Neural cell (in vitro differentiated cells): ENCODE data around the gene DNAH1. TPM values are rescaled to one million over a fixed set of nuclear protein-coding genes. Genes with fewer than 3 reads are reported as not detected.

ENCODE experiments used
- H2AFZ ChIP-seq: fragments of 200-600, 300-800 bp; sonication (generic), shearing (Covaris generic); 2 replicates; pipeline ENCODE4 v1.6.0; 2014; ENCODE audit warnings: low read depth, mild to moderate bottlenecking, antibody characterized with exemption, low read length, moderate library complexity
- H3F3A ChIP-seq: fragments of 200-600 bp; shearing (Covaris generic); 2 replicates; pipeline ENCODE4 v1.6.1; 2016; ENCODE audit warnings: mild to moderate bottlenecking, moderate library complexity, mixed read lengths, antibody characterized with exemption, low read length; ENCODE audit not compliant: insufficient read depth, poor library complexity, severe bottlenecking
- H3K27ac ChIP-seq: fragments of 200-600, 300-800 bp; sonication (generic), shearing (Covaris generic); 2 replicates; pipeline ENCODE4 v1.5.1; 2014; ENCODE audit warnings: mild to moderate bottlenecking, low read length, moderate library complexity
- H3K27me3 ChIP-seq: fragments of 300-800, 200-600 bp; sonication (generic), shearing (Covaris generic); 2 replicates; pipeline ENCODE4 v1.6.0; 2014; ENCODE audit warnings: mild to moderate bottlenecking, low read depth, low read length, moderate library complexity; ENCODE audit not compliant: insufficient read depth
- H3K36me3 ChIP-seq: fragments of 300-800, 200-600 bp; sonication (generic), shearing (Covaris generic); 2 replicates; pipeline ENCODE4 v1.5.1; 2014; ENCODE audit warnings: mild to moderate bottlenecking, antibody characterized with exemption, low read length, moderate library complexity; ENCODE audit not compliant: insufficient read depth
- H3K4me2 ChIP-seq: fragments of 300-800, 200-600 bp; sonication (generic), shearing (Covaris generic); 2 replicates; pipeline ENCODE4 v1.6.0; 2014; ENCODE audit warnings: mild to moderate bottlenecking, low read length
- H3K4me3 ChIP-seq: fragments of 300-800, 200-600 bp; sonication (generic), shearing (Covaris generic); 2 replicates; pipeline ENCODE4 v1.5.1; 2014; ENCODE audit warnings: mild to moderate bottlenecking, low read length, moderate library complexity
- H3K79me2 ChIP-seq: fragments of 200-600 bp; shearing (Covaris generic); replicated peaks from 2 replicates; pipeline ENCODE4 v1.6.0; 2014; ENCODE audit warnings: mild to moderate bottlenecking, low read length, moderate library complexity; ENCODE audit not compliant: insufficient read depth
- H3K9ac ChIP-seq: fragments of 300-800, 200-600 bp; sonication (generic), shearing (Covaris generic); 2 replicates; pipeline ENCODE4 v1.6.1; 2016; ENCODE audit warnings: mild to moderate bottlenecking, low read length, mixed read lengths
- H3K9me2 ChIP-seq: fragments of 200-600 bp; shearing (Covaris generic); 2 replicates; pipeline ENCODE4 v1.6.1; 2016; ENCODE audit warnings: mild to moderate bottlenecking, low read length, mixed read lengths; ENCODE audit not compliant: insufficient read depth
- H3K9me3 ChIP-seq: fragments of 200-600, 300-800 bp; sonication (generic), shearing (Covaris generic); 2 replicates; pipeline ENCODE4 v1.6.1; 2016; ENCODE audit warnings: mild to moderate bottlenecking, mixed run types, low read length, moderate library complexity, mixed read lengths
- H4K20me1 ChIP-seq: fragments of 200-600 bp; shearing (Covaris generic); 2 replicates; pipeline ENCODE4 v1.6.1; 2016; ENCODE audit warnings: mild to moderate bottlenecking, mixed run types; ENCODE audit not compliant: insufficient read depth
- EP300 ChIP-seq: fragments of 450-650 bp; conservative IDR thresholded peaks from 2 replicates; pipeline ENCODE4 v1.6.1; 2014; ENCODE audit warnings: antibody characterized with exemption, mild to moderate bottlenecking, moderate library complexity; ENCODE audit not compliant: poor library complexity, severe bottlenecking
- EZH2 ChIP-seq: fragments of 200-600, 300-800 bp; shearing (Covaris generic), sonication (generic); IDR thresholded peaks from 2 replicates; pipeline ENCODE4 v1.6.1; 2014; ENCODE audit warnings: antibody characterized with exemption, low read length, borderline replicate concordance, mild to moderate bottlenecking; ENCODE audit not compliant: insufficient read depth, poor library complexity, severe bottlenecking
- MXI1 ChIP-seq: fragments of 450-650 bp; conservative IDR thresholded peaks from 2 replicates; pipeline ENCODE4 v1.6.1; 2014; ENCODE audit warnings: antibody characterized with exemption, mild to moderate bottlenecking; ENCODE audit not compliant: poor library complexity, severe bottlenecking
- POLR2AphosphoS5 ChIP-seq: IDR thresholded peaks from 2 replicates; pipeline ENCODE4 v1.6.1; 2012
- RAD21 ChIP-seq: fragments of 450-650 bp; conservative IDR thresholded peaks from 2 replicates; pipeline ENCODE4 v1.6.1; 2014; ENCODE audit warnings: antibody characterized with exemption, mild to moderate bottlenecking, moderate library complexity
- REST ChIP-seq: IDR thresholded peaks from 2 replicates; pipeline ENCODE4 v1.6.1; 2012; ENCODE audit warnings: borderline replicate concordance
- SMC3 ChIP-seq: fragments of 450-650 bp; conservative IDR thresholded peaks from 2 replicates; pipeline ENCODE4 v1.6.1; 2014; ENCODE audit warnings: antibody characterized with exemption, mild to moderate bottlenecking, moderate library complexity; ENCODE audit not compliant: poor library complexity
- TAF1 ChIP-seq: IDR thresholded peaks from 2 replicates; pipeline ENCODE4 v1.6.1; 2012; ENCODE audit warnings: low read depth
- polyA plus RNA-seq: library from polyadenylated mRNA; depleted of rRNA; stranded (reverse); fragments of >200 nt; gene quantifications from 2 replicates; pipeline ENCODE4 v1.2.3, GENCODE V29; 2014
- TF ChIP-seq, protein P1 (sequence below): fragments of 450-650 bp; IDR thresholded peaks from 2 replicates; pipeline ENCODE4 v1.5.1; 2014; ENCODE audit warnings: antibody characterized with exemption, mild to moderate bottlenecking, moderate library complexity; ENCODE audit not compliant: poor library complexity, severe bottlenecking

DNAH1 gene
- polyA plus RNA-seq, 1 donor from 2014 or later, result 5.4 TPM

DNA sequence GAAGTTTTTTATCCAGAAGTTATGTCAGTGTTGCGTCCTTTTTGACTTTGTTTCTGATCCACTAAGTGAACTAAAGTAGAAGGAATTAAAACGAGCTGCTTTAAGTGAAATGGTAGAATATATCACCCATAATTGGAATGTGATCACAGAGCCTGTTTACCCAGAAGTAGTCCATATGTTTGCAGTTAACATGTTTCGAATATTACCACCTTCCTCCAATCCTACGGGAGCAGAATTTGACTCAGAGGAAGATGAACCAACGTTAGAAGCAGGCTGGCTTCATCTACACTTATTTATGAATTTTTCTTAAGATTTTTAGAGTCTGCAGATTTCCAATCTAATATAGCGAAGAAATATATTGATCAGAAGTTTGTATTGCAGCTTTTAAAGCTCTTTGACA, 57.6 kb downstream of the DNAH1 start:
- no peaks in the 10 kb centered on the region for H3K9me2 ChIP-seq
- no peak overlapping the region for H3K4me2 ChIP-seq
- H3K36me3 ChIP-seq, result no peaks in the 10 kb centered on the region
- H3K27ac ChIP-seq, result no peak overlapping the region
- H2AFZ ChIP-seq, result no peak overlapping the region
- no peaks in the 10 kb centered on the region for H3K27me3 ChIP-seq
- H3F3A ChIP-seq, result no peaks in the 10 kb centered on the region
- no peaks in the 10 kb centered on the region for H3K9me3 ChIP-seq
- H3K9ac ChIP-seq, result no peak overlapping the region
- no peaks in the 10 kb centered on the region for H4K20me1 ChIP-seq
- no peaks in the 10 kb centered on the region for H3K79me2 ChIP-seq
- H3K4me3 ChIP-seq, result no peak overlapping the region
- TF ChIP-seq RAD21 (no peak), EP300 (no peak), TAF1 (no peak), SMC3 (no peak), EZH2 (no peak)

GRCh38 chr3:52374173-52374572, 58.1 kb downstream of the DNAH1 start:
- no peaks in the 10 kb centered on the region for H3K9me2 ChIP-seq
- H4K20me1 ChIP-seq, result no peaks in the 10 kb centered on the region
- no peak overlapping the region for H3K4me2 ChIP-seq
- no peaks in the 10 kb centered on the region for H3K27me3 ChIP-seq
- H2AFZ ChIP-seq, result no peak overlapping the region
- H3F3A ChIP-seq, result no peaks in the 10 kb centered on the region
- no peak overlapping the region for H3K4me3 ChIP-seq
- no peak overlapping the region for H3K9ac ChIP-seq
- no peak for TF ChIP-seq EP300
- TF ChIP-seq RAD21, result no peak
- H3K36me3 ChIP-seq, result no peaks in the 10 kb centered on the region
- no peaks in the 10 kb centered on the region for H3K79me2 ChIP-seq
- no peak overlapping the region for H3K27ac ChIP-seq
- no peaks in the 10 kb centered on the region for H3K9me3 ChIP-seq

GRCh38 chr3:52379610-52380009, 63.5 kb downstream of the DNAH1 start:
- no peaks in the 10 kb centered on the region for H3K79me2 ChIP-seq
- no peak overlapping the region for H3K4me3 ChIP-seq
- TF ChIP-seq TAF1 (no peak), REST (no peak), EZH2 (no peak)
- H3K9me3 ChIP-seq, result no peaks in the 10 kb centered on the region
- H3K4me2 ChIP-seq, result no peak overlapping the region
- H3K9me2 ChIP-seq, result no peaks in the 10 kb centered on the region
- H4K20me1 ChIP-seq, result no peaks in the 10 kb centered on the region
- H2AFZ ChIP-seq, result no peak overlapping the region
- H3K9ac ChIP-seq, result no peak overlapping the region
- H3K27ac ChIP-seq, result no peak overlapping the region
- no peaks in the 10 kb centered on the region for H3K27me3 ChIP-seq
- H3K36me3 ChIP-seq, result no peaks in the 10 kb centered on the region
- H3F3A ChIP-seq, result no peaks in the 10 kb centered on the region

DNA sequence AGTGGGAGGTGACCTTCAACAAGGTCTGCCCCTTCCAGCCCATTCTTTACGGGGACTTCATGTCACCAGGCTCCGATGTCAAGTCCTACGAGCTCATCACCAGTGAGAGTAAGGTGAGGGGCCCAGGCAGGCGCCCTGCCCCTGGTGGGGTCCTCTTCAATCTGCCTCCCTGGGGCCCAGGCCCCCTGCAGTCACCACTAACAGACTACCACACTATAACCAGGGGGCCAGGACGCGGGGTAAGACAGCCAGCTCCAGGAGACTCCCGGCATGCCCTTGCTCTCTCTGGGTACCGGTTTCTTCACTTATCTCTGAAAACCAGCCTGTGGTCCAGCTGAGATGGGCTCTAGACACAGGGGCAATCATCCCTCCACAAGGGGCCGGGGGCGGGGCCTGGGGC, 63.9 kb downstream of the DNAH1 start:
- H3K79me2 ChIP-seq, result no peaks in the 10 kb centered on the region
- TF ChIP-seq MXI1, result no peak
- no peak for TF ChIP-seq SMC3
- TF ChIP-seq REST, result no peak
- no peak for TF ChIP-seq EP300
- no peak for TF ChIP-seq POLR2AphosphoS5
- no peak for TF ChIP-seq RAD21
- TF ChIP-seq, protein P1, sequence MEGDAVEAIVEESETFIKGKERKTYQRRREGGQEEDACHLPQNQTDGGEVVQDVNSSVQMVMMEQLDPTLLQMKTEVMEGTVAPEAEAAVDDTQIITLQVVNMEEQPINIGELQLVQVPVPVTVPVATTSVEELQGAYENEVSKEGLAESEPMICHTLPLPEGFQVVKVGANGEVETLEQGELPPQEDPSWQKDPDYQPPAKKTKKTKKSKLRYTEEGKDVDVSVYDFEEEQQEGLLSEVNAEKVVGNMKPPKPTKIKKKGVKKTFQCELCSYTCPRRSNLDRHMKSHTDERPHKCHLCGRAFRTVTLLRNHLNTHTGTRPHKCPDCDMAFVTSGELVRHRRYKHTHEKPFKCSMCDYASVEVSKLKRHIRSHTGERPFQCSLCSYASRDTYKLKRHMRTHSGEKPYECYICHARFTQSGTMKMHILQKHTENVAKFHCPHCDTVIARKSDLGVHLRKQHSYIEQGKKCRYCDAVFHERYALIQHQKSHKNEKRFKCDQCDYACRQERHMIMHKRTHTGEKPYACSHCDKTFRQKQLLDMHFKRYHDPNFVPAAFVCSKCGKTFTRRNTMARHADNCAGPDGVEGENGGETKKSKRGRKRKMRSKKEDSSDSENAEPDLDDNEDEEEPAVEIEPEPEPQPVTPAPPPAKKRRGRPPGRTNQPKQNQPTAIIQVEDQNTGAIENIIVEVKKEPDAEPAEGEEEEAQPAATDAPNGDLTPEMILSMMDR, result no peak
- TF ChIP-seq EZH2, result no peak
- no peak for TF ChIP-seq TAF1
- no peak overlapping the region for H3K4me2 ChIP-seq
- no peaks in the 10 kb centered on the region for H3K36me3 ChIP-seq
- H3K9me3 ChIP-seq, result no peaks in the 10 kb centered on the region
- H3K27ac ChIP-seq, result no peak overlapping the region
- H3K27me3 ChIP-seq, result no peaks in the 10 kb centered on the region
- no peak overlapping the region for H3K4me3 ChIP-seq
- no peak overlapping the region for H3K9ac ChIP-seq
- H3K9me2 ChIP-seq, result no peaks in the 10 kb centered on the region
- H4K20me1 ChIP-seq, result no peaks in the 10 kb centered on the region
- no peak overlapping the region for H2AFZ ChIP-seq
- no peaks in the 10 kb centered on the region for H3F3A ChIP-seq
